ENCODE data around the gene ZNF84. TPM values are rescaled to one million over a fixed set of nuclear protein-coding genes. Genes with fewer than 3 reads are reported as not detected.

ZNF84 gene
- total and polyA plus RNA-seq, 10 of the 15 experiments (the other 5 are each of a cell fraction or from before 2014, with no cell fraction given): 10.4 to 35.3 (median 16.6) TPM

- TF ChIP-seq, protein P1, sequence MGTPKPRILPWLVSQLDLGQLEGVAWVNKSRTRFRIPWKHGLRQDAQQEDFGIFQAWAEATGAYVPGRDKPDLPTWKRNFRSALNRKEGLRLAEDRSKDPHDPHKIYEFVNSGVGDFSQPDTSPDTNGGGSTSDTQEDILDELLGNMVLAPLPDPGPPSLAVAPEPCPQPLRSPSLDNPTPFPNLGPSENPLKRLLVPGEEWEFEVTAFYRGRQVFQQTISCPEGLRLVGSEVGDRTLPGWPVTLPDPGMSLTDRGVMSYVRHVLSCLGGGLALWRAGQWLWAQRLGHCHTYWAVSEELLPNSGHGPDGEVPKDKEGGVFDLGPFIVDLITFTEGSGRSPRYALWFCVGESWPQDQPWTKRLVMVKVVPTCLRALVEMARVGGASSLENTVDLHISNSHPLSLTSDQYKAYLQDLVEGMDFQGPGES (IDR thresholded peaks at IDR 0.05): no peak
- TF ChIP-seq ATF3 (IDR thresholded peaks at IDR 0.05; ENCODE audit: borderline replicate concordance, extremely low read depth, low read depth, low read length) (no peak), MYB (IDR thresholded peaks at IDR 0.05; ENCODE audit: borderline replicate concordance, low read depth, low read length) (no peak), IKZF1 (conservative IDR thresholded peaks at IDR 0.05) (peak; percentile 99), PML (IDR thresholded peaks at IDR 0.05; ENCODE audit: low read length) (peak; percentile 52), RELA (IDR thresholded peaks at IDR 0.05; ENCODE audit: borderline replicate concordance, partially characterized antibody) (peak; percentile 90), SIN3A (IDR thresholded peaks at IDR 0.05; ENCODE audit: low read depth, low read length) (no peak), REST (IDR thresholded peaks at IDR 0.05; ENCODE audit: low read depth, low read length) (no peak), HCFC1 (IDR thresholded peaks at IDR 0.05; ENCODE audit: low read length) (peak; percentile 83), MYC (IDR thresholded peaks at IDR 0.05; ENCODE audit: insufficient read depth, insufficient read length, insufficient replicate concordance, low read length, severe bottlenecking) (no peak), MEF2B (IDR thresholded peaks at IDR 0.05; ENCODE audit: partially characterized antibody, poor library complexity, severe bottlenecking) (no peak), NR2C1 (IDR thresholded peaks at IDR 0.05) (peak; percentile 61), POLR2A (IDR thresholded peaks at IDR 0.05; ENCODE audit: low read depth, low read length) (peak; percentile 88), TCF3 (IDR thresholded peaks at IDR 0.05; ENCODE audit: borderline replicate concordance, insufficient read depth, low read depth, low read length) (0 out of 2 replicates have a peak, but pooled peaks have one; percentile 51), SREBF1 (IDR thresholded peaks at IDR 0.05; ENCODE audit: low read length) (0 out of 2 replicates have a peak, but pooled peaks have one; percentile 14), NFXL1 (IDR thresholded peaks at IDR 0.05; ENCODE audit: borderline replicate concordance) (no peak), CREB1 (IDR thresholded peaks at IDR 0.05; ENCODE audit: low read depth) (peak; percentile 97)
- TF ChIP-seq, protein P2, sequence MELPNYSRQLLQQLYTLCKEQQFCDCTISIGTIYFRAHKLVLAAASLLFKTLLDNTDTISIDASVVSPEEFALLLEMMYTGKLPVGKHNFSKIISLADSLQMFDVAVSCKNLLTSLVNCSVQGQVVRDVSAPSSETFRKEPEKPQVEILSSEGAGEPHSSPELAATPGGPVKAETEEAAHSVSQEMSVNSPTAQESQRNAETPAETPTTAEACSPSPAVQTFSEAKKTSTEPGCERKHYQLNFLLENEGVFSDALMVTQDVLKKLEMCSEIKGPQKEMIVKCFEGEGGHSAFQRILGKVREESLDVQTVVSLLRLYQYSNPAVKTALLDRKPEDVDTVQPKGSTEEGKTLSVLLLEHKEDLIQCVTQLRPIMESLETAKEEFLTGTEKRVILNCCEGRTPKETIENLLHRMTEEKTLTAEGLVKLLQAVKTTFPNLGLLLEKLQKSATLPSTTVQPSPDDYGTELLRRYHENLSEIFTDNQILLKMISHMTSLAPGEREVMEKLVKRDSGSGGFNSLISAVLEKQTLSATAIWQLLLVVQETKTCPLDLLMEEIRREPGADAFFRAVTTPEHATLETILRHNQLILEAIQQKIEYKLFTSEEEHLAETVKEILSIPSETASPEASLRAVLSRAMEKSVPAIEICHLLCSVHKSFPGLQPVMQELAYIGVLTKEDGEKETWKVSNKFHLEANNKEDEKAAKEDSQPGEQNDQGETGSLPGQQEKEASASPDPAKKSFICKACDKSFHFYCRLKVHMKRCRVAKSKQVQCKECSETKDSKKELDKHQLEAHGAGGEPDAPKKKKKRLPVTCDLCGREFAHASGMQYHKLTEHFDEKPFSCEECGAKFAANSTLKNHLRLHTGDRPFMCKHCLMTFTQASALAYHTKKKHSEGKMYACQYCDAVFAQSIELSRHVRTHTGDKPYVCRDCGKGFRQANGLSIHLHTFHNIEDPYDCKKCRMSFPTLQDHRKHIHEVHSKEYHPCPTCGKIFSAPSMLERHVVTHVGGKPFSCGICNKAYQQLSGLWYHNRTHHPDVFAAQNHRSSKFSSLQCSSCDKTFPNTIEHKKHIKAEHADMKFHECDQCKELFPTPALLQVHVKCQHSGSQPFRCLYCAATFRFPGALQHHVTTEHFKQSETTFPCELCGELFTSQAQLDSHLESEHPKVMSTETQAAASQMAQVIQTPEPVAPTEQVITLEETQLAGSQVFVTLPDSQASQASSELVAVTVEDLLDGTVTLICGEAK (IDR thresholded peaks at IDR 0.05; ENCODE audit: borderline replicate concordance): peak; percentile 80; the same call in 1 of the 2 replicates
- TF ChIP-seq, protein P3, sequence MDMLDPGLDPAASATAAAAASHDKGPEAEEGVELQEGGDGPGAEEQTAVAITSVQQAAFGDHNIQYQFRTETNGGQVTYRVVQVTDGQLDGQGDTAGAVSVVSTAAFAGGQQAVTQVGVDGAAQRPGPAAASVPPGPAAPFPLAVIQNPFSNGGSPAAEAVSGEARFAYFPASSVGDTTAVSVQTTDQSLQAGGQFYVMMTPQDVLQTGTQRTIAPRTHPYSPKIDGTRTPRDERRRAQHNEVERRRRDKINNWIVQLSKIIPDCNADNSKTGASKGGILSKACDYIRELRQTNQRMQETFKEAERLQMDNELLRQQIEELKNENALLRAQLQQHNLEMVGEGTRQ (IDR thresholded peaks at IDR 0.05; ENCODE audit: borderline replicate concordance, low read depth, low read length): no peak
Measured at GRCh38 chr12:133080368-133081158, 43.3 kb downstream of the ZNF84 start, which contains the start of gene ZNF140 (continued).
